ENCODE data around the gene ROBO1.

DNA sequence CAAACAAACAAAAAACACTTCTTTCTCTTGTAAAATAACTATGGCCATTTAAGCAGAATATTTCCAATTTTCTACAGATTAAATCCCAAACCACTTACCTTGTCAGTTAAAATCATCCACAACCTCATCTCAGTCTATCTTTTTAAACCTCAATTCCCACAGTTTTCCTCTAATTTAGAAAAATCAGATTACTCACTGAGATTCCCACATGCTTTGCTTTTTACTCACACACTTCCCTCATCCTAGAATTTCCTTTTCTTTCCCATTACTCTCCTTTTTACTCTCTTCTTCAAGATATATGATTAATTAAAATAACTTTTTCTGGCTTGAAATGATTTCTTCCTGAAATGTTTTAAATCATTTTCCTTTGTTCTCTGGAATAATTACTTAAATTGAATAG is 790.7 kb downstream of the ROBO1 start:
- TF ChIP-seq, protein P1, sequence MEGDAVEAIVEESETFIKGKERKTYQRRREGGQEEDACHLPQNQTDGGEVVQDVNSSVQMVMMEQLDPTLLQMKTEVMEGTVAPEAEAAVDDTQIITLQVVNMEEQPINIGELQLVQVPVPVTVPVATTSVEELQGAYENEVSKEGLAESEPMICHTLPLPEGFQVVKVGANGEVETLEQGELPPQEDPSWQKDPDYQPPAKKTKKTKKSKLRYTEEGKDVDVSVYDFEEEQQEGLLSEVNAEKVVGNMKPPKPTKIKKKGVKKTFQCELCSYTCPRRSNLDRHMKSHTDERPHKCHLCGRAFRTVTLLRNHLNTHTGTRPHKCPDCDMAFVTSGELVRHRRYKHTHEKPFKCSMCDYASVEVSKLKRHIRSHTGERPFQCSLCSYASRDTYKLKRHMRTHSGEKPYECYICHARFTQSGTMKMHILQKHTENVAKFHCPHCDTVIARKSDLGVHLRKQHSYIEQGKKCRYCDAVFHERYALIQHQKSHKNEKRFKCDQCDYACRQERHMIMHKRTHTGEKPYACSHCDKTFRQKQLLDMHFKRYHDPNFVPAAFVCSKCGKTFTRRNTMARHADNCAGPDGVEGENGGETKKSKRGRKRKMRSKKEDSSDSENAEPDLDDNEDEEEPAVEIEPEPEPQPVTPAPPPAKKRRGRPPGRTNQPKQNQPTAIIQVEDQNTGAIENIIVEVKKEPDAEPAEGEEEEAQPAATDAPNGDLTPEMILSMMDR (IDR thresholded peaks at IDR 0.05), result no peak
- no peak for TF ChIP-seq POLR2A (IDR thresholded peaks at IDR 0.05)

Measured in thyroid gland (tissue), 4 donors.